Thymus (tissue), 11 donors: ENCODE results near the gene TPST1. TPM values are rescaled to one million over a fixed set of nuclear protein-coding genes. Genes with fewer than 3 reads are reported as not detected.

ENCODE experiments used
- DNase-seq, 9 donors: peaks; one replicate each; pipeline ENCODE4 v3.0.0-alpha.2; 2013; ENCODE audit warnings: low spot score in 9 of 9, low read depth in 6 of 9, missing footprints in 1 of 9
- H3K27ac ChIP-seq, 2 donors: one replicate each; pipeline ENCODE4 v1.5.1; 2013; ENCODE audit warnings: control low read depth in 1 of 2, low read depth in 1 of 2, low read length in 1 of 2, mild to moderate bottlenecking in 1 of 2, moderate library complexity in 1 of 2
- H3K27me3 ChIP-seq, 2 donors: one replicate each; pipeline ENCODE4 v1.5.1; 2013; ENCODE audit warnings: low read length in 1 of 2; ENCODE audit not compliant: control insufficient read depth in 2 of 2, insufficient read depth in 1 of 2
- H3K36me3 ChIP-seq, 2 donors: one replicate each; pipeline ENCODE4 v1.5.1; 2013; ENCODE audit warnings: low read length in 1 of 2, mild to moderate bottlenecking in 1 of 2, moderate library complexity in 1 of 2; ENCODE audit not compliant: control insufficient read depth in 2 of 2, insufficient read depth in 2 of 2
- H3K4me1 ChIP-seq, 2 donors: one replicate each; pipeline ENCODE4 v1.5.1; 2013; ENCODE audit warnings: low read length in 2 of 2; ENCODE audit not compliant: control insufficient read depth in 2 of 2, insufficient read depth in 2 of 2
- H3K4me3 ChIP-seq, 2 donors: one replicate each; pipeline ENCODE4 v1.5.1; 2013; ENCODE audit warnings: low read length in 2 of 2, control low read depth in 1 of 2, mild to moderate bottlenecking in 1 of 2
- H3K9me3 ChIP-seq, 2 donors: one replicate each; pipeline ENCODE4 v1.5.1; 2013; ENCODE audit warnings: low read length in 1 of 2, mild to moderate bottlenecking in 1 of 2; ENCODE audit not compliant: control insufficient read depth in 2 of 2, insufficient read depth in 1 of 2
- WGBS: extraction: QIAGEN DNeasy Blood & Tissue Kit; methylation state at CpG from one replicate; pipeline ENCODE4 v1.1.7; 2013; 5-methylcytosine and 5-hydroxymethylcytosine counted together
- polyA plus RNA-seq: library from polyadenylated mRNA; stranded (reverse); fragments of 200-250 nt; gene quantifications from one replicate; pipeline ENCODE4 v1.2.3, GENCODE V29; 2013
- total RNA-seq: library from RNA; stranded (reverse); fragments of 120-200 nt; gene quantifications from one replicate; pipeline ENCODE4 v1.2.4, GENCODE V29; 2013
- donor health status: healthy.

TPST1 gene
- total and polyA plus RNA-seq, 2 donors, result 4.7 to 5.8 TPM

- no peaks in the 10 kb centered on the region for H3K36me3 ChIP-seq
- WGBS, result 92% methylated on average over 1 of the region's 1 CpG
- no peak overlapping the region for H3K4me3 ChIP-seq
- no peaks in the 10 kb centered on the region for H3K4me1 ChIP-seq
- H3K9me3 ChIP-seq, result no peaks in the 10 kb centered on the region
- no peaks in the 10 kb centered on the region for H3K27me3 ChIP-seq
- no peak overlapping the region for H3K27ac ChIP-seq
- DNase-seq, result no peak
These were observed 34.3 kb downstream of the TPST1 start for GRCh38 chr7:66239467-66239856.

- no peaks in the 10 kb centered on the region for H3K4me1 ChIP-seq
- H3K9me3 ChIP-seq, result no peaks in the 10 kb centered on the region
- no peaks in the 10 kb centered on the region for H3K36me3 ChIP-seq
- no peak for DNase-seq
- no peak overlapping the region for H3K27ac ChIP-seq
- 87% methylated on average over 2 of the region's 2 CpGs for WGBS
- H3K4me3 ChIP-seq, result no peak overlapping the region
- H3K27me3 ChIP-seq, result no peaks in the 10 kb centered on the region
These were observed 39.9 kb downstream of the TPST1 start for GRCh38 chr7:66245008-66245407.

- H3K27ac ChIP-seq, result no peak overlapping the region
- no peaks in the 10 kb centered on the region for H3K9me3 ChIP-seq
- H3K36me3 ChIP-seq, result no peaks in the 10 kb centered on the region
- 97% methylated on average over 2 of the region's 2 CpGs for WGBS
- H3K27me3 ChIP-seq, result no peaks in the 10 kb centered on the region
- no peaks in the 10 kb centered on the region for H3K4me1 ChIP-seq
- no peak overlapping the region for H3K4me3 ChIP-seq
- DNase-seq, result no peak
These were observed 41.5 kb downstream of the TPST1 start for GRCh38 chr7:66246554-66247171.

GRCh38 chr7:66247380-66248078 is 42.4 kb downstream of the TPST1 start:
- Histone ChIP-seq H3K4me3 (no peak overlapping the region), H3K27ac (no peak overlapping the region), H3K36me3 (no peaks in the 10 kb centered on the region), H3K9me3 (no peaks in the 10 kb centered on the region), H3K27me3 (no peaks in the 10 kb centered on the region), H3K4me1 (no peaks in the 10 kb centered on the region)
- no peak for DNase-seq
- 98% methylated on average over 4 of the region's 4 CpGs for WGBS

- WGBS, result 95% methylated on average over 3 of the region's 3 CpGs
- DNase-seq, result no peak
- H3K27ac ChIP-seq, result no peak overlapping the region
- no peaks in the 10 kb centered on the region for H3K27me3 ChIP-seq
- no peak overlapping the region for H3K4me3 ChIP-seq
- no peaks in the 10 kb centered on the region for H3K4me1 ChIP-seq
- H3K36me3 ChIP-seq, result no peaks in the 10 kb centered on the region
- no peaks in the 10 kb centered on the region for H3K9me3 ChIP-seq
These were observed 45.6 kb downstream of the TPST1 start for GRCh38 chr7:66250711-66251110.

GRCh38 chr7:66255534-66256100 is 50.5 kb downstream of the TPST1 start:
- no peaks in the 10 kb centered on the region for H3K36me3 ChIP-seq
- H3K27me3 ChIP-seq, result no peaks in the 10 kb centered on the region
- no peak for DNase-seq
- H3K27ac ChIP-seq, result no peak overlapping the region
- H3K4me3 ChIP-seq, result no peak overlapping the region
- H3K4me1 ChIP-seq, result no peaks in the 10 kb centered on the region
- H3K9me3 ChIP-seq, result no peaks in the 10 kb centered on the region

GRCh38 chr7:66256281-66256680 is 51.1 kb downstream of the TPST1 start:
- no peaks in the 10 kb centered on the region for H3K4me1 ChIP-seq
- H3K4me3 ChIP-seq, result no peak overlapping the region
- H3K27me3 ChIP-seq, result no peaks in the 10 kb centered on the region
- no peak overlapping the region for H3K27ac ChIP-seq
- 83% methylated on average over 1 of the region's 1 CpG for WGBS
- no peak for DNase-seq
- no peaks in the 10 kb centered on the region for H3K36me3 ChIP-seq
- no peaks in the 10 kb centered on the region for H3K9me3 ChIP-seq

- Histone ChIP-seq H3K27me3 (no peaks in the 10 kb centered on the region), H3K27ac (no peak overlapping the region), H3K9me3 (no peaks in the 10 kb centered on the region), H3K4me1 (no peaks in the 10 kb centered on the region), H3K36me3 (no peaks in the 10 kb centered on the region), H3K4me3 (no peak overlapping the region)
- DNase-seq, result no peak
- 95% methylated on average over 4 of the region's 4 CpGs for WGBS
These were observed 52.3 kb downstream of the TPST1 start for GRCh38 chr7:66257481-66257880.

GRCh38 chr7:66258409-66258808 is 53.3 kb downstream of the TPST1 start:
- 93% methylated on average over 5 of the region's 5 CpGs for WGBS
- Histone ChIP-seq H3K27me3 (no peaks in the 10 kb centered on the region), H3K36me3 (no peaks in the 10 kb centered on the region), H3K27ac (no peak overlapping the region), H3K4me3 (no peak overlapping the region), H3K9me3 (no peaks in the 10 kb centered on the region), H3K4me1 (no peaks in the 10 kb centered on the region)
- DNase-seq, result no peak
